GM19452 (cell line): Measurements from ENCODE around the gene GON4L.
"Not testable (repeated sequence)": the region's sequence is repeated elsewhere in the genome, so short reads cannot be mapped to it uniquely, and the experiment has no call there.

Source experiments
- ATAC-seq: cut with Tn5 transposase; IDR thresholded peaks from one replicate; pipeline ENCODE4 v1.9.1; 2021; ENCODE audit not compliant: unreplicated experiment

GON4L gene

GRCh38 chr1:155833665-155834295 lies 23.2 kb downstream of the GON4L start:
- no peak for ATAC-seq

GRCh38 chr1:155831279-155831976 lies 25.6 kb downstream of the GON4L start:
- no peak for ATAC-seq

GRCh38 chr1:155827450-155827849 lies 29.6 kb downstream of the GON4L start:
- ATAC-seq = no peak

GRCh38 chr1:155816351-155816750 lies 40.7 kb downstream of the GON4L start:
- ATAC-seq = no peak

GRCh38 chr1:155813672-155814071 lies 43.3 kb downstream of the GON4L start:
- ATAC-seq = no peak

- ATAC-seq = no peak
Observed at GRCh38 chr1:155812878-155813277, 44.1 kb downstream of the GON4L start.

- ATAC-seq = no peak
Observed at GRCh38 chr1:155809088-155809487, 47.9 kb downstream of the GON4L start.

- no peak for ATAC-seq
Observed at GRCh38 chr1:155801149-155801548, 55.9 kb downstream of the GON4L start.

- ATAC-seq = not testable (repeated sequence)
Observed at GRCh38 chr1:155795618-155796017, 61.4 kb downstream of the GON4L start.

- ATAC-seq = no peak
Observed at GRCh38 chr1:155794605-155795245, 62.3 kb downstream of the GON4L start.

GRCh38 chr1:155793213-155793612 lies 63.8 kb downstream of the GON4L start:
- ATAC-seq = no peak

- ATAC-seq = no peak
Observed at GRCh38 chr1:155777582-155777981, 79.4 kb downstream of the GON4L start.

GRCh38 chr1:155776414-155776813 lies 80.6 kb downstream of the GON4L start:
- ATAC-seq = no peak

- ATAC-seq = no peak
Observed at GRCh38 chr1:155773221-155773620, 83.8 kb downstream of the GON4L start.

- no peak for ATAC-seq
Observed at GRCh38 chr1:155769257-155769656, 87.8 kb downstream of the GON4L start.

- not testable (repeated sequence) for ATAC-seq
Observed at GRCh38 chr1:155767399-155767989, 89.5 kb downstream of the GON4L start.

- ATAC-seq = not testable (repeated sequence)
Observed at GRCh38 chr1:155763989-155764388, 93.0 kb downstream of the GON4L start.

- not testable (repeated sequence) for ATAC-seq
Observed at GRCh38 chr1:155763090-155763815, 93.8 kb downstream of the GON4L start.

- no peak for ATAC-seq
Observed at GRCh38 chr1:155761736-155762405, 95.1 kb downstream of the GON4L start.

GRCh38 chr1:155760751-155761475 lies 96.1 kb downstream of the GON4L start:
- ATAC-seq = no peak
